IPS-NIHi7 (cell line): ENCODE measurements around the gene NSD2.
"Not testable (repeated sequence)": the region's sequence is repeated elsewhere in the genome, so short reads cannot be mapped to it uniquely, and the experiment has no call there.

Experiments
- DNase-seq: peaks from one replicate; pipeline ENCODE4 v3.0.0; 2012; ENCODE audit warnings: mixed read lengths; ENCODE audit errors: extremely low spot score

Gene NSD2

DNA sequence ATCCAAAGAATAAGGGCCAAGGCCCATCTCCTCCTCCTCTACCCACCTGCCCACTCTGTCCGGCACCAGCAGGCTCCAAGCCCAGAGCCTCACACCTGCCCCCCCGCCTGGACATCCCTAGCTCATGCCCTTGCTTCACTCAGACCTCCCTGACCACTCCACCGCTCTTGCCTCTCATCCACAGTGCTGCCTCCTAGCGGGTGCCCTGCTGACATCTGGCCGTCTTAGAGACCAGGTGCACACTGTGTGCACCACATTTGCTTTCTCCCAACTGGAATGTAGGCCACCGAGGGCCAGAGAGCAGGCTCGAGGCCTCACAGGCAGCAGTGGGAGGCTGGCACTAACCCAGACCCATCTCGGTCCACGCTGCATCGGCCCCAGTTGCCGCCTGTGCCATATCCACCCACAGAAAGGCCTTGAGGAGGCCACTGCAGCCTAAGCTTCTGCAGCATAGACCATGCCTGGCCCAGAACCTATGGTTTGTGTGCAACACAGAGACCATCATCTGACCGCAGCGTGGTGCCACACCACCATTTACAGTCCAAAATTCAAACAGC is 28.8 kb upstream of the NSD2 start:
- no peak for DNase-seq

- no peak for DNase-seq
Observed at GRCh38 chr4:1842993-1843448, 28.2 kb upstream of the NSD2 start.

DNA sequence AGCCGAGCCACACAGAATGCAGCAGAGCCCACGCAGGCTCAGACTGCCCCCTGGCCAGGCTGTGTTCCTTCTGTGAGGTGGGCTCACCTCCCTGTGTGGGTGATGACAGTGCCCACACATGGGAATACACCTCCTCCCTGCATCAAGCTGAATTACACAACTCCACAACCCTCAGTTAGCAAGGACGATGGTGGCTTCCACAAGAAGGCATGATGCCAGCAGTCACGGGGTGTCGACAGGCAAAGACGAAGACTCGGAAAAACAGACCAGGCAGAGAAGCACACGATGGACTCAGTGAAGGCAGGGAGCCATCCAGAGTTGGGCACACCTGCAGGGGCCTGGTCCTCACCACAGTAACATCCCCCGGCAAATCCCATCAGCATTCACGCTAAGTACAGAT is 27.3 kb upstream of the NSD2 start:
- DNase-seq, result no peak

DNA sequence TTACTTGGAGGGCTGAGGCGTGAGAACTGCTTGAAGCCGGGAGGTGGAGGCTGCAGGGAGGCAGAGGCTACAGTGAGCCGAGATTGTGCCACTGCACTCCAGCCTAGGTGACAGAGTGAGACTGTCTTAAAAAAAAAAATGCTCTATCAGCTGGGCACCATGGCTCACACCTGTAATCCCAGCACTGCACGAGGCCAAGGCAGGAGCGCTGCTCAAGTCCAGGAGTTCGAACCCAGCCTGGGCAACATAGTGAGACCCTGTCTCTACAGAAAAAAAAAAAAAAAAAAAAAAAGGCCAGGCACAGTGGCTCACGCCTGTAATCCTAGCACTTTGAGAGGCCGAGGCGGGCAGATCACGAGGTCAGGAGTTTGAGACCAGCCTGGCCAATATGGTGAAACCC is 26.6 kb upstream of the NSD2 start:
- DNase-seq, result not testable (repeated sequence)

- no peak for DNase-seq
Observed at GRCh38 chr4:1846580-1846979, 24.6 kb upstream of the NSD2 start.

DNA sequence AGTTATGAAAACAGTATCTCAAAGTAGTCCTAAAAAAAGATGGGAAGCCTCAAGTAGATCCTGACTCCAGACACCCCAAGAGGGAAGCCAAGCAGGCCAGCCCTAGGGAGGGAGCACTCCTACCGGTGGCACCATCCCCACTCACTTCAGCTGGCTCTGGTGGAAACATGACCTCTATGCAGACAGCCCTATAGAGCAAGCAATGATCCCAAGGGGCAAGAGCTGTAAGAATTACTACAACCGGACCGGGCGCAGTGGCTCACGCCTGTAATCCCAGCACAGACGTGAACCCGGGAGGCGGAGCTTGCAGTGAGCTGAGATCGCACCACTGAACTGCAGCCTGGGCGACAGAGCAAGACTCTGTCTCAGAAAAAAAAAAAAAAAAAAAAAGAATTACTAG is 20.9 kb upstream of the NSD2 start:
- no peak for DNase-seq

- DNase-seq, result no peak
Observed at GRCh38 chr4:1851160-1851559, 20.0 kb upstream of the NSD2 start.

- DNase-seq, result no peak
Observed at GRCh38 chr4:1851575-1852410, 19.4 kb upstream of the NSD2 start.

DNA sequence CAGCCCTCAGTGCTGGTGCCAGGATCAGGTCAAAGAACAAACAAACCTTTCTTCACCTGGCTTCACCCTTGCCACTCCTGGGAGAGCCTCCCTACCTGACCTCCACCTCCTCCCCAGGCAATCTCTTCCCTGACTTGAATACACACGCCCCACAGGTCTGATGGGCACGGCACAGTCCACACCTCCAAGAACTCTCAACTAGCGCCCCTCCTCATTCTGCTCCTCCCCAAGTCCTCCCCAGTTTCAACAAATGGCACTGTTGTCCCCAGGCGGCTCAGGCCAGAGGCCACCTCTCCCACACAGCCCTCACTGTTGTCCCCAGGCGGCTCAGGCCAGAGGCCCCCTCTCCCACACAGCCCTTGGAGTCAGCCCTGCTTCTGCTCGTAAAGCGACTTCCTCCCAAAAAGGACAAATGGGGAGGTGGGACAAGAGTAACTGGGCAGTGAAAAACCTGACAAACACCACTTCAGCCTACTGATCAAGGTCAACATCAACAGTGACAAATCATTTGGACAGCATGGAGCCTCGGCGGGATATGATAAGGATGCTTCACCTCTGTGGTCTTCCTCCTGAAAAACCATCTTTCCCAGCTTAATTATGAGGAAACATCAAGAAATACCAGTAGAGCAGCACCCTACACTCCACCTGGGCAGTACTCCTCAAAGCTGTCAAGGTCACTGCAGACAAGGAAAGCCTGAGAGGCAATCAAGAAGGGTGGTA is 18.1 kb upstream of the NSD2 start:
- no peak for DNase-seq

- no peak for DNase-seq
Observed at GRCh38 chr4:1854752-1855151, 16.4 kb upstream of the NSD2 start.

GRCh38 chr4:1855333-1856070 is 15.7 kb upstream of the NSD2 start:
- DNase-seq, result no peak

GRCh38 chr4:1856071-1856942 is 14.9 kb upstream of the NSD2 start, which contains the start of gene LETM1:
Gene LETM1, minus strand, starts transcription at chr4:1856156. Its CDS starts 206 bp downstream, at chr4:1855950.
- peak; percentile 97 for DNase-seq

DNA sequence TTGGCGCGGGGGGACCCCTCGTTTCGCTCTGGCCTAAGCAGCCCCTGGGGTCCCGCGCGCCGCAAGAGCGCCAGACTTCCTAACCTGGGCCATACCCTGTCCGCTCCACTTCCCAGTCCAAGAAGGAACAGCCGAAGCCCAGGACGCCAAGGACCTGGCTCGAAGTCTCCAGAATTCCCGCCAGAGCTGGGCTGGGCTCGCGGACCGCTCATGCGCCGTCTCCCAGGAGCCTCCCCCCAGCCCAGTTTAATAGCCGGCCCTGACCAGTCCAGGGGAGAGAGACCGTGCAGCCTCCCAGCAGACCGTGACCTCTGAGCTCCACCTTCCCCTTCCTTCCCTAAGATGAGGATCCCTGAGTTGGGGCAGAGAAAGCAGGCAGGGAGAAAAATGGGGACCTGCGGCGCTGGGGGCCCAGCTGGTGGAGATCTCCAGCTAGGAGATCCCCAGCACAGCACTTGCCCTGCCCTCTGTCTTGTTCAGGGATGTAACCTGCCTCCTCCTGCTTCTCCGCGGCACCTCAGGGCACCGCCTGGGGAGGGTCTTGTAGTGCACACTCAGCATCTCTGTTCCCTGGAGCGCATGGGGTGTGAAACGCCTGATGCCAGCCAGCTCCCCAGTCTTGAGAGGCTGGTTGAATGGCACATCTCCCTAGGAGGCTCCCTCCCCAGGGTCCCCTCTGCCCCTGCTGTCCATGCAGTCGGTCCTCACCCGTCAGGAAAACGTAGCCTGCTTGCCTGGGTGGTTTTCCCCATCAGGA is 14.1 kb upstream of the NSD2 start:
- DNase-seq, result no peak

- DNase-seq, result no peak
Observed at GRCh38 chr4:1857931-1858330, 13.3 kb upstream of the NSD2 start.

DNA sequence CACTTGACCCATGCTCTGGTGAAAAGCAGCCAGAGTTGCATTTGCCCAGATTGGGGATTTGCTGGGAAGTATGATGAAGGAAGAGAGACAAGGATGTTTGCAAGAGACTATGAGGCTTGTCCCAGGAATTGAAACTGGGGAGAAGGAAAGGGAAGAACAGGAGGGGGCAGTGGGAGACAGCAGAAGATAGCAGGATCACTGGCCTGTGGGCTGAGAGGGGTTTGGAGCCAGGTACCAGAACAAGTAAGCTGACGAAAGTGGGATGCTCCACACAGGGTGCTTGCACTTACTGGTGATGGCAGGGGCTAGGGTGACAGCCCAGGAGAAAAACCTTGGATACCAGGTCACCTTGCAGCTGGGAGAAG is 11.8 kb upstream of the NSD2 start:
- no peak for DNase-seq

- DNase-seq, result no peak
Observed at GRCh38 chr4:1862055-1862911, 8.9 kb upstream of the NSD2 start.

- no peak for DNase-seq
Observed at GRCh38 chr4:1862961-1863296, 8.3 kb upstream of the NSD2 start.

DNA sequence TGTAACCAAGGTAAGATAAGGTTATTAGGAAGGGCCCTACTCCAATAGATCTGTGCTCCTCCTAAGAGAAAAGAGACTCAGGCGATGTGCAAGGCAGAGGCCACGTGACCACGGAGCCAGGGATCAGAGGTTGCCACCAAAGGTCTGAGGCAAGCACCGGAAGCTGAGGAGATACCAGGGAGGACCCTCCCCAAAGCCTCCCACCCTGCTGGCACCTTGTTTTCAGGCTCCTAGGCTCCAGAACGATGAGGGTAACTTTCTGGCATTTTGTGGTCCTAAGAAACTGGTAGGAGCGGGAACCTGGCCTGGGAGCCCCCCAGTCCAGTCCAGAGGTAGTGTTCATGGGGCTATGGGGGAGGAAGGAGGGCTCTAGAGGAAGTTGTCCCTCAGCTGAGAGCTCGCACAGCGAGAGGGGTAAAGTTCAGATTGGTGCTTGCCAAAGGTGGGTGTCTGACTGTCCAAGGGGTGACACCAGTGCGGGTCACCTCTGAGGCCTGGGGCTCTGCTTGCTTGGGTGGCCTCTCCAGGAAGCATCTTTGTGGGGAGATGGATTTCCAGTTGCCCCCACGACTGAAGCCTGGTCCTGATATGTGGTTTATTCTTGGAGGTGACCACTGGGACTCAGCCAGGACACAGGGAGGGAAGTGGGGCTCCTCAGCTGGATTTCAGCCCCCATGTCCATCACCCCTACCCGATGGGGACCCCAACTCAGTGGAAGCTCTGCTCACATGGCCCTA is 7.7 kb upstream of the NSD2 start:
- DNase-seq, result no peak
